ENCODE results near the gene CPT1B.

CPT1B gene

GRCh38 chr22:50576070-50576469, 2.2 kb downstream of the CPT1B start:
- no peak for TF ChIP-seq CTCF (conservative IDR thresholded peaks at IDR 0.05; ENCODE audit: low read depth)
- H3K27ac ChIP-seq = 0 out of 2 replicates have a peak overlapping the region, but pooled peaks have one; percentile 29
- ChIA-PET CTCF (interaction anchor here (1.0 to 1.9 kb wide), 2 partner anchors 10 to 13 kb away, joined by 3 to 6 read pairs; partner anchors contain the start of gene SYCE3), POLR2A (ENCODE audit: low non-redundant PET) (no interaction called here)
- DNase-seq (ENCODE audit: low spot score) = no peak

- POLR2A ChIA-PET (ENCODE audit: low non-redundant PET) = no interaction called here
- no peak for TF ChIP-seq CTCF (conservative IDR thresholded peaks at IDR 0.05; ENCODE audit: low read depth)
- DNase-seq (ENCODE audit: low spot score) = no peak
- CTCF ChIA-PET = interaction anchor here (0.7 to 1.0 kb wide), 2 partner anchors 9 to 11 kb away, joined by 3 read pairs; no protein-coding TSS in a partner anchor
- H3K27ac ChIP-seq = peak overlapping the region; percentile 29; the same call in 1 of the 2 replicates
Measured at GRCh38 chr22:50575426-50575941, 2.7 kb downstream of the CPT1B start.

GRCh38 chr22:50574383-50574755, 3.9 kb downstream of the CPT1B start:
- no peak for TF ChIP-seq CTCF (conservative IDR thresholded peaks at IDR 0.05; ENCODE audit: low read depth)
- POLR2A ChIA-PET (ENCODE audit: low non-redundant PET) = no interaction called here
- CTCF ChIA-PET = no interaction called here
- no peak overlapping the region for H3K27ac ChIP-seq
- DNase-seq (ENCODE audit: low spot score) = no peak

GRCh38 chr22:50573491-50574382, 4.5 kb downstream of the CPT1B start:
- TF ChIP-seq CTCF (conservative IDR thresholded peaks at IDR 0.05; ENCODE audit: low read depth) = no peak
- ChIA-PET POLR2A (ENCODE audit: low non-redundant PET) (no interaction called here), CTCF (no interaction called here)
- H3K27ac ChIP-seq = no peak overlapping the region
- DNase-seq (ENCODE audit: low spot score) = no peak

- CTCF ChIA-PET = no interaction called here
- TF ChIP-seq CTCF (conservative IDR thresholded peaks at IDR 0.05; ENCODE audit: low read depth) = no peak
- no peak for DNase-seq (ENCODE audit: low spot score)
- H3K27ac ChIP-seq = no peak overlapping the region
- POLR2A ChIA-PET (ENCODE audit: low non-redundant PET) = no interaction called here
Measured at GRCh38 chr22:50572965-50573364, 5.3 kb downstream of the CPT1B start.

- POLR2A ChIA-PET (ENCODE audit: low non-redundant PET) = no interaction called here
- peak overlapping the region; percentile 18; the same call in 1 of the 2 replicates for H3K27ac ChIP-seq
- CTCF ChIA-PET = no interaction called here
- TF ChIP-seq CTCF (conservative IDR thresholded peaks at IDR 0.05; ENCODE audit: low read depth) = no peak
- no peak for DNase-seq (ENCODE audit: low spot score)
Measured at GRCh38 chr22:50571264-50572175, 6.7 kb downstream of the CPT1B start.

Measured in RWPE1 (cell line).